ENCODE results near the gene HMGN4. TPM values are rescaled to one million over a fixed set of nuclear protein-coding genes. Genes with fewer than 3 reads are reported as not detected.

The HMGN4 gene
- polyA plus RNA-seq, 1 of the 3 experiments (the other 2 are of a cell fraction) = 76.3 TPM

DNA sequence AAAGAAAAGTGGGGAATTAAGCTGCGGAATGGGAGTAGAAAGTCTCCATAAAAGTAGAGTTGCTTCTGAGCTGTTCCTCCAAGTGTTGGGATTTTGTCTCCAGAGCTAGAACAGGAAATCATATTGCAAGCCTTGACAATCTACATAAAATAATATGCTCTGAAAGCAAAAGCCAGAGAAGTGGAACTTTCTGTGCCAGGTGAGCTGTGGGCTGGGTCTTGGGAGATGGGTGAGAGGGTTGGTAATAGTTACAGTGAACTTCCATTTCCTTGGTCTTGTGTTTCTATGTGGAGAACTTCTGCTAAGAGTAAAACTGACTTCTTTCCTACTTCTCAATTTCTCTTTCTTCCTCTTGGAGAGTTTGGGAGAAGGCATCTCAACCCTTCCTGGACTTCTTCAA is 6.3 kb upstream of the HMGN4 start (continued):
- TF ChIP-seq, protein P1, sequence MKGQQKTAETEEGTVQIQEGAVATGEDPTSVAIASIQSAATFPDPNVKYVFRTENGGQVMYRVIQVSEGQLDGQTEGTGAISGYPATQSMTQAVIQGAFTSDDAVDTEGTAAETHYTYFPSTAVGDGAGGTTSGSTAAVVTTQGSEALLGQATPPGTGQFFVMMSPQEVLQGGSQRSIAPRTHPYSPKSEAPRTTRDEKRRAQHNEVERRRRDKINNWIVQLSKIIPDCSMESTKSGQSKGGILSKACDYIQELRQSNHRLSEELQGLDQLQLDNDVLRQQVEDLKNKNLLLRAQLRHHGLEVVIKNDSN (IDR thresholded peaks at IDR 0.05; ENCODE audit: borderline replicate concordance, low read depth) = no peak

DNA sequence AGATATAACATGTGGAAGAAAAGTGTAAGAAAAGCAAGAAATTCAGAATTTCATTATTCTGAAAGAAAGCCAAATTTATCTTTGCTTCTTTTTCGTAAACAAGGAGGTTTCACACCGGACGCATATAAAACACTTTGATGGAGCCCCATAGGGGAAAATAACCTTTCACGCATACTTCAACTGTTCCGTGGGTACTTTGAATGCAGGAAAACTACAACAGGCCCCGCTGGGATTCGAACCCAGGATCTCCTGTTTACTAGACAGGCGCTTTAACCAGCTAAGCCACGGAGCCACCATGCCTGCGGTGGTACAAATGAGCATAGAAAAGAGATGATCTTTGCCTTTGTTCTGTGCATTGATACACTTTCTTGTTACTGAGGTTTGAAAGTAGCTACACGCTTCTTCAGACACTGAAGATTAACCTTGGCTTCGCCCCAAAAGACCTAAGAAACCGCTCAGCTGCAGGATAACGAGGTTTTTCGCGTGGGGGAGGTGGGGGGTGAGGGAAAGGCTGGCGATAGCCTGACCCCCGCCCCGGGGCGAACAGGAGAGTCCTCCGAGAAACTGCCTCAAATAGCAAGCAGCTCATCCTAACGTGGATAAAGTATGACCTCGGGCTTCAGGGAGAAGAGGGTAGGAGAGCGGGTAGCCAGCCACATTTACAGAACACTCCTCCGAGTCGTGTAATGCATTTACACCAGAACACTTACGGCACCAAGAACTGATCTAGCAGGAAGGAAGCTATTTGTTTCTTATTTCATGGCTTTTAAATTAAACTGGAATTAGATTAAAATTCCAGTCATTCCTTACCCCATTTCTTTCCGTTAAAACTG is 5.3 kb upstream of the HMGN4 start:
- Histone ChIP-seq H3K36me3 (replicated peaks in 1 of 2; ENCODE audit: control insufficient read depth in 1 of 2, insufficient read depth in 2 of 2, low read length in 1 of 2) (no peaks in the 10 kb centered on the region), H3K4me1 (ENCODE audit: control insufficient read depth in 1 of 2, insufficient read depth in 2 of 2, low read depth in 1 of 2, low read length in 1 of 2) (peaks cover 11 to 14% of the 10 kb centered on the region in 2 experiments), H3K4me3 (ENCODE audit: low read depth in 2 of 2, low read length in 1 of 2) (peak overlapping the region; percentile 69 to 78), H4K20me1 (ENCODE audit: insufficient read depth) (no peaks in the 10 kb centered on the region), H3K27ac (ENCODE audit: low read depth in 2 of 2, low read length in 1 of 2) (peak overlapping the region; percentile 64 to 90), H3K9me3 (no peaks in the 10 kb centered on the region), H2AFZ (ENCODE audit: low read depth) (peak overlapping the region; percentile 88), H3K9me2 (no peaks in the 10 kb centered on the region), H3F3A (replicated peaks; ENCODE audit: insufficient read depth) (peaks cover 35% of the 10 kb centered on the region), H3K4me2 (peak overlapping the region; percentile 78), H3K27me3 (ENCODE audit: insufficient read depth) (no peaks in the 10 kb centered on the region), H3K79me2 (ENCODE audit: insufficient read depth) (no peaks in the 10 kb centered on the region), H3K9ac (peak overlapping the region; percentile 75)
- ChIA-PET POLR2A (interaction anchor here (1.0 to 1.2 kb wide), 2 partner anchors 18 to 247 kb away, joined by 3 to 4 read pairs; a partner anchor contains a TSS), CTCF (interaction anchor here (0.8 to 2.2 kb wide), 8 partner anchors 9 to 468 kb away, joined by 3 to 21 read pairs (median 4); partner anchors contain the start of gene BTN2A2)
- DNase-seq = peak; percentile 74
- 2% methylated on average over 28 of the region's 28 CpGs for WGBS (ENCODE audit: low lambda C conversion rate)
- TF ChIP-seq ELF1 (IDR thresholded peaks at IDR 0.05) (no peak), RCOR1 (IDR thresholded peaks at IDR 0.05; ENCODE audit: low read length) (0 out of 2 replicates have a peak, but pooled peaks have one; percentile 55), GATA2 (CRISPR knock-in tag; IDR thresholded peaks at IDR 0.05) (no peak), RAD21 (IDR thresholded peaks at IDR 0.05; ENCODE audit: low read length) (no peak), POLR2AphosphoS5 (IDR thresholded peaks at IDR 0.05; ENCODE audit: low read depth, low read length) (no peak; the same call in 1 of the 2 replicates), NFIC (IDR thresholded peaks at IDR 0.05; ENCODE audit: borderline replicate concordance) (peak; percentile 38; the same call in 1 of the 2 replicates), SMC3 (IDR thresholded peaks at IDR 0.05; ENCODE audit: low read depth, low read length) (no peak), MXI1 (IDR thresholded peaks at IDR 0.05; ENCODE audit: low read depth, low read length) (no peak; the same call in 1 of the 2 replicates), SIN3A (IDR thresholded peaks at IDR 0.05; ENCODE audit: borderline replicate concordance, low read depth, low read length) (no peak), TAF1 (IDR thresholded peaks at IDR 0.05; ENCODE audit: borderline replicate concordance, low read depth, low read length) (0 out of 2 replicates have a peak, but pooled peaks have one; percentile 15), CHD2 (IDR thresholded peaks at IDR 0.05; ENCODE audit: low read length, partially characterized antibody) (peak; percentile 73), EZH2phosphoT487 (IDR thresholded peaks at IDR 0.05; ENCODE audit: borderline replicate concordance, low read depth) (no peak), FOXJ3 (CRISPR knock-in tag; IDR thresholded peaks at IDR 0.05) (no peak), RXRA (IDR thresholded peaks at IDR 0.05; ENCODE audit: borderline replicate concordance, low read depth) (peak; percentile 48; the same call in 1 of the 2 replicates), JUND (IDR thresholded peaks at IDR 0.05) (no peak), FOXM1 (IDR thresholded peaks at IDR 0.05; ENCODE audit: low read depth) (no peak), TEAD4 (IDR thresholded peaks at IDR 0.05; ENCODE audit: borderline replicate concordance, insufficient read depth) (peak; percentile 92)
- TF ChIP-seq, protein P2, sequence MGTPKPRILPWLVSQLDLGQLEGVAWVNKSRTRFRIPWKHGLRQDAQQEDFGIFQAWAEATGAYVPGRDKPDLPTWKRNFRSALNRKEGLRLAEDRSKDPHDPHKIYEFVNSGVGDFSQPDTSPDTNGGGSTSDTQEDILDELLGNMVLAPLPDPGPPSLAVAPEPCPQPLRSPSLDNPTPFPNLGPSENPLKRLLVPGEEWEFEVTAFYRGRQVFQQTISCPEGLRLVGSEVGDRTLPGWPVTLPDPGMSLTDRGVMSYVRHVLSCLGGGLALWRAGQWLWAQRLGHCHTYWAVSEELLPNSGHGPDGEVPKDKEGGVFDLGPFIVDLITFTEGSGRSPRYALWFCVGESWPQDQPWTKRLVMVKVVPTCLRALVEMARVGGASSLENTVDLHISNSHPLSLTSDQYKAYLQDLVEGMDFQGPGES (IDR thresholded peaks at IDR 0.05; ENCODE audit: low read depth, low read length) = no peak
- TF ChIP-seq, protein P3, sequence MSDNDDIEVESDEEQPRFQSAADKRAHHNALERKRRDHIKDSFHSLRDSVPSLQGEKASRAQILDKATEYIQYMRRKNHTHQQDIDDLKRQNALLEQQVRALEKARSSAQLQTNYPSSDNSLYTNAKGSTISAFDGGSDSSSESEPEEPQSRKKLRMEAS (IDR thresholded peaks at IDR 0.05; ENCODE audit: low read depth) = 0 out of 2 replicates have a peak, but pooled peaks have one; percentile 41
- TF ChIP-seq, protein P4, sequence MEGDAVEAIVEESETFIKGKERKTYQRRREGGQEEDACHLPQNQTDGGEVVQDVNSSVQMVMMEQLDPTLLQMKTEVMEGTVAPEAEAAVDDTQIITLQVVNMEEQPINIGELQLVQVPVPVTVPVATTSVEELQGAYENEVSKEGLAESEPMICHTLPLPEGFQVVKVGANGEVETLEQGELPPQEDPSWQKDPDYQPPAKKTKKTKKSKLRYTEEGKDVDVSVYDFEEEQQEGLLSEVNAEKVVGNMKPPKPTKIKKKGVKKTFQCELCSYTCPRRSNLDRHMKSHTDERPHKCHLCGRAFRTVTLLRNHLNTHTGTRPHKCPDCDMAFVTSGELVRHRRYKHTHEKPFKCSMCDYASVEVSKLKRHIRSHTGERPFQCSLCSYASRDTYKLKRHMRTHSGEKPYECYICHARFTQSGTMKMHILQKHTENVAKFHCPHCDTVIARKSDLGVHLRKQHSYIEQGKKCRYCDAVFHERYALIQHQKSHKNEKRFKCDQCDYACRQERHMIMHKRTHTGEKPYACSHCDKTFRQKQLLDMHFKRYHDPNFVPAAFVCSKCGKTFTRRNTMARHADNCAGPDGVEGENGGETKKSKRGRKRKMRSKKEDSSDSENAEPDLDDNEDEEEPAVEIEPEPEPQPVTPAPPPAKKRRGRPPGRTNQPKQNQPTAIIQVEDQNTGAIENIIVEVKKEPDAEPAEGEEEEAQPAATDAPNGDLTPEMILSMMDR (IDR thresholded peaks at IDR 0.05) = no peak
- TF ChIP-seq, protein P5, sequence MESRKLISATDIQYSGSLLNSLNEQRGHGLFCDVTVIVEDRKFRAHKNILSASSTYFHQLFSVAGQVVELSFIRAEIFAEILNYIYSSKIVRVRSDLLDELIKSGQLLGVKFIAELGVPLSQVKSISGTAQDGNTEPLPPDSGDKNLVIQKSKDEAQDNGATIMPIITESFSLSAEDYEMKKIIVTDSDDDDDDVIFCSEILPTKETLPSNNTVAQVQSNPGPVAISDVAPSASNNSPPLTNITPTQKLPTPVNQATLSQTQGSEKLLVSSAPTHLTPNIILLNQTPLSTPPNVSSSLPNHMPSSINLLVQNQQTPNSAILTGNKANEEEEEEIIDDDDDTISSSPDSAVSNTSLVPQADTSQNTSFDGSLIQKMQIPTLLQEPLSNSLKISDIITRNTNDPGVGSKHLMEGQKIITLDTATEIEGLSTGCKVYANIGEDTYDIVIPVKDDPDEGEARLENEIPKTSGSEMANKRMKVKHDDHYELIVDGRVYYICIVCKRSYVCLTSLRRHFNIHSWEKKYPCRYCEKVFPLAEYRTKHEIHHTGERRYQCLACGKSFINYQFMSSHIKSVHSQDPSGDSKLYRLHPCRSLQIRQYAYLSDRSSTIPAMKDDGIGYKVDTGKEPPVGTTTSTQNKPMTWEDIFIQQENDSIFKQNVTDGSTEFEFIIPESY (IDR thresholded peaks at IDR 0.05; ENCODE audit: borderline replicate concordance, low read depth) = no peak
- TF ChIP-seq, protein P6, sequence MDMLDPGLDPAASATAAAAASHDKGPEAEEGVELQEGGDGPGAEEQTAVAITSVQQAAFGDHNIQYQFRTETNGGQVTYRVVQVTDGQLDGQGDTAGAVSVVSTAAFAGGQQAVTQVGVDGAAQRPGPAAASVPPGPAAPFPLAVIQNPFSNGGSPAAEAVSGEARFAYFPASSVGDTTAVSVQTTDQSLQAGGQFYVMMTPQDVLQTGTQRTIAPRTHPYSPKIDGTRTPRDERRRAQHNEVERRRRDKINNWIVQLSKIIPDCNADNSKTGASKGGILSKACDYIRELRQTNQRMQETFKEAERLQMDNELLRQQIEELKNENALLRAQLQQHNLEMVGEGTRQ (IDR thresholded peaks at IDR 0.05; ENCODE audit: borderline replicate concordance, low read depth, low read length) = no peak

Data from SK-N-SH (cell line).